IMR-90 (cell line): ENCODE results near the gene DYNLRB1. TPM values are rescaled to one million over a fixed set of nuclear protein-coding genes. Genes with fewer than 3 reads are reported as not detected.

Experiments used
- ATAC-seq: fragments of 200-7000 bp; cut with Tn5 transposase; 2 replicates; pipeline ENCODE4 v1.9.1; 2020; ENCODE audit warnings: low read depth, mild to moderate bottlenecking, moderate library complexity
- BruUV-seq: library from RNA; stranded (reverse); fragments of 400-500 nt; replicated peaks from 2 replicates; lab custom pipeline; 2021; lab: Mats Ljungman, UMichigan
- CTCF ChIA-PET: fragments of 300-600 bp; formaldehyde crosslinking; extraction: SDS; loops from one replicate; lab custom pipeline; 2021; ENCODE audit warnings: antibody characterized with exemption; lab: Yijun Ruan, JAX
- POLR2A ChIA-PET: fragments of 300-600 bp; sonication (Branson Sonifier 250); formaldehyde crosslinking; loops from one replicate; lab custom pipeline; 2022; ENCODE audit warnings: antibody characterized with exemption; ENCODE audit not compliant: unreplicated experiment; lab: Charles Lee
- DNase-seq: peaks from one replicate; pipeline ENCODE4 v3.0.0; 2013
- H2AFZ ChIP-seq: replicated peaks from 2 replicates; pipeline ENCODE3; 2013; ENCODE audit warnings: low read length, mild to moderate bottlenecking; ENCODE audit not compliant: poor library complexity
- H2AK5ac ChIP-seq: 2 replicates; pipeline ENCODE4 v1.6.1; 2013; ENCODE audit warnings: low read depth, low read length, inconsistent platforms
- H2AK9ac ChIP-seq: replicated peaks from 2 replicates; pipeline ENCODE3; 2013; ENCODE audit warnings: mild to moderate bottlenecking, low read depth, low read length, moderate library complexity; ENCODE audit not compliant: poor library complexity
- H2BK120ac ChIP-seq: 2 replicates; pipeline ENCODE4 v1.6.1; 2013; ENCODE audit warnings: low read depth, low read length, inconsistent platforms
- H2BK15ac ChIP-seq: 3 replicates; pipeline ENCODE4 v1.6.1; 2013; ENCODE audit warnings: low read depth, low read length, inconsistent platforms
- H2BK20ac ChIP-seq: 2 replicates; pipeline ENCODE4 v1.6.1; 2013; ENCODE audit warnings: low read depth, mild to moderate bottlenecking, inconsistent platforms, low read length, moderate library complexity
- H2BK5ac ChIP-seq: 2 replicates; pipeline ENCODE4 v1.6.1; 2013; ENCODE audit warnings: mild to moderate bottlenecking, low read depth, low read length, inconsistent platforms; ENCODE audit not compliant: poor library complexity, severe bottlenecking
- H3K14ac ChIP-seq: replicated peaks from 2 replicates; pipeline ENCODE4 v1.6.1; 2013; ENCODE audit warnings: low read depth, low read length, inconsistent platforms
- H3K18ac ChIP-seq: 2 replicates; pipeline ENCODE4 v1.6.1; 2013; ENCODE audit warnings: low read depth, low read length, control low read depth
- H3K23ac ChIP-seq: 2 replicates; pipeline ENCODE4 v1.6.1; 2013; ENCODE audit warnings: low read depth, low read length, inconsistent platforms
- H3K27ac ChIP-seq: 2 replicates; pipeline ENCODE4 v1.5.1; 2013; ENCODE audit warnings: mild to moderate bottlenecking, control low read depth, low read length; ENCODE audit not compliant: insufficient read depth
- H3K27me3 ChIP-seq: 2 replicates; pipeline ENCODE4 v1.6.1; 2013; ENCODE audit warnings: low read length; ENCODE audit not compliant: control insufficient read depth, insufficient read depth
- H3K36me3 ChIP-seq: 2 replicates; pipeline ENCODE4 v1.6.1; 2013; ENCODE audit warnings: low read length, mixed read lengths; ENCODE audit not compliant: control insufficient read depth, insufficient read depth
- H3K4ac ChIP-seq: 2 replicates; pipeline ENCODE4 v1.6.1; 2013; ENCODE audit warnings: low read depth, low read length, inconsistent platforms
- H3K4me1 ChIP-seq: 2 replicates; pipeline ENCODE4 v1.6.1; 2013; ENCODE audit warnings: low read length, mixed read lengths; ENCODE audit not compliant: control insufficient read depth, insufficient read depth
- H3K4me2 ChIP-seq: 2 replicates; pipeline ENCODE4 v1.6.1; 2013; ENCODE audit warnings: low read depth, mild to moderate bottlenecking, control low read depth, low read length, moderate library complexity
- H3K4me3 ChIP-seq: 2 replicates; pipeline ENCODE4 v1.5.1; 2013; ENCODE audit warnings: low read depth, mild to moderate bottlenecking, control low read depth, low read length, moderate library complexity; ENCODE audit not compliant: insufficient read depth
- H3K56ac ChIP-seq: 2 replicates; pipeline ENCODE4 v1.6.1; 2013; ENCODE audit warnings: low read length, inconsistent platforms; ENCODE audit not compliant: insufficient read depth; ENCODE audit errors: extremely low read depth
- H3K79me1 ChIP-seq, 2 experiments: 2 replicates each; pipeline ENCODE4 v1.6.1; 2013; ENCODE audit warnings: low read length in 2 of 2, inconsistent platforms in 1 of 2, low read depth in 1 of 2
- H3K9ac ChIP-seq: 2 replicates; pipeline ENCODE4 v1.6.1; 2013; ENCODE audit warnings: low read depth, low read length, control low read depth
- H3K9me1 ChIP-seq: 2 replicates; pipeline ENCODE4 v1.6.1; 2013; ENCODE audit warnings: low read length, inconsistent platforms; ENCODE audit not compliant: insufficient read depth
- H3K9me3 ChIP-seq: 2 replicates; pipeline ENCODE4 v1.6.1; 2013; ENCODE audit warnings: low read length; ENCODE audit not compliant: control insufficient read depth, insufficient read depth
- H4K20me1 ChIP-seq: 2 replicates; pipeline ENCODE4 v1.6.1; 2013; ENCODE audit warnings: low read length, inconsistent platforms; ENCODE audit not compliant: insufficient read depth
- H4K5ac ChIP-seq: 2 replicates; pipeline ENCODE4 v1.6.1; 2013; ENCODE audit warnings: mild to moderate bottlenecking, low read depth, low read length, control low read depth
- H4K8ac ChIP-seq, 2 experiments: 2 replicates each; pipeline ENCODE4 v1.6.1; 2013; ENCODE audit warnings: low read depth in 2 of 2, low read length in 2 of 2, control low read depth in 1 of 2, inconsistent platforms in 1 of 2
- H4K91ac ChIP-seq: 2 replicates; pipeline ENCODE4 v1.6.1; 2013; ENCODE audit warnings: low read depth, low read length, inconsistent platforms; ENCODE audit not compliant: insufficient read depth
- CHD1 ChIP-seq: IDR thresholded peaks from 2 replicates; pipeline ENCODE4 v1.6.1; 2012; ENCODE audit warnings: low read depth, low read length, improper control_type of control experiment
- POLR2A ChIP-seq: IDR thresholded peaks from 2 replicates; pipeline ENCODE4 v1.6.1; 2012; ENCODE audit warnings: mild to moderate bottlenecking, low read depth, low read length
- SMC3 ChIP-seq: fragments of 150-350 bp; IDR thresholded peaks from 2 replicates; pipeline ENCODE4 v1.6.1; 2016; ENCODE audit warnings: low read depth, mild to moderate bottlenecking, antibody characterized with exemption, low read length, moderate library complexity
- WGBS, 2 experiments: methylation state at CpG; one replicate each; pipeline versions ENCODE4 v1.1.5 to v1.1.7; 2013; ENCODE audit warnings: missing lambda C conversion rate in 2 of 2; ENCODE audit not compliant: insufficient read length in 1 of 2; ENCODE audit errors: extremely low coverage in 2 of 2; 5-methylcytosine and 5-hydroxymethylcytosine counted together
- dilution Hi-C: fragments of 300-500 bp; cut with HindIII; formaldehyde crosslinking; loops from one replicate; pipeline ENCODE4 v1.14.3; 2018; ENCODE audit warnings: low sequenced_read_pairs; ENCODE audit not compliant: unreplicated experiment
- in situ Hi-C: fragments of 300-500 bp; cut with MboI; formaldehyde crosslinking; loops from 3 replicates; pipeline ENCODE4 v1.14.3; 2019; ENCODE audit warnings: low sequenced_read_pairs, inconsistent platforms, mixed read lengths
- intact Hi-C: fragments of 100-400 bp; cut with micrococcal nuclease; formaldehyde crosslinking; loops from 2 replicates; pipeline ENCODE4 v1.10.0; 2022
- polyA plus RNA-seq, 3 experiments: library from polyadenylated mRNA; depleted of rRNA; stranded (reverse); fragments of >200 nt; gene quantifications; 2 replicates each; pipeline ENCODE4 v1.2.3, GENCODE V29; 2012; ENCODE audit warnings: low replicate concordance in 1 of 3
- total RNA-seq: library from RNA; depleted of rRNA; stranded (reverse); fragments of >200 nt; gene quantifications from 2 replicates; pipeline ENCODE4 v1.2.3, GENCODE V29; 2012

DYNLRB1 gene
- total and polyA plus RNA-seq, 2 of the 4 experiments (the other 2 are of a cell fraction), result 82.4 to 380 TPM

GRCh38 chr20:34531608-34532265 lies 15.5 kb downstream of the DYNLRB1 start:
- Histone ChIP-seq H2BK5ac (no peak overlapping the region), H3K9ac (no peak overlapping the region), H3K56ac (no peak overlapping the region), H3K23ac (no peak overlapping the region), H2BK20ac (no peak overlapping the region), H3K36me3 (peaks cover 82% of the 10 kb centered on the region), H3K4me2 (no peak overlapping the region), H3K27ac (no peak overlapping the region), H3K4me1 (peaks cover 17% of the 10 kb centered on the region), H4K20me1 (peaks cover 17% of the 10 kb centered on the region), H3K79me1 (peaks cover 52 to 84% of the 10 kb centered on the region in 2 experiments), H2BK120ac (no peak overlapping the region), H3K18ac (no peak overlapping the region), H3K27me3 (no peaks in the 10 kb centered on the region), H4K5ac (no peak overlapping the region), H2AFZ (no peak overlapping the region), H2AK9ac (peak overlapping the region; percentile 43), H3K9me1 (peaks cover 42% of the 10 kb centered on the region), H2AK5ac (no peak overlapping the region), H4K8ac (no peak overlapping the region), H3K4ac (peak overlapping the region; percentile 17; the same call in 1 of the 2 replicates), H3K14ac (no peak overlapping the region), H2BK15ac (no peak overlapping the region), H3K9me3 (no peaks in the 10 kb centered on the region), H4K91ac (no peak overlapping the region), H3K4me3 (no peak overlapping the region)
- BruUV-seq, result no TSS peak
- CTCF ChIA-PET, result interaction anchor here (0.6 kb wide), 1 partner anchor 410 kb away, joined by 3 read pairs; no protein-coding TSS in a partner anchor
- DNase-seq (no peak), ATAC-seq (no peak)
- WGBS, 2 experiments, result 94% methylated on average over 2 of the region's 8 CpGs; no CpG with 5 or more reads in 1 of the 2 experiments
- TF ChIP-seq SMC3 (no peak), POLR2A (no peak), CHD1 (no peak)
- in situ Hi-C loops, result no loop called here
- POLR2A ChIA-PET, result no interaction called here
- intact Hi-C loops, result no loop called here
- dilution Hi-C loops, result no loop called here
